HEK293 (cell line): ENCODE measurements around the gene CDH23.

Source experiments
- CTCF ChIP-seq: fragments of 450-650 bp; formaldehyde crosslinking; IDR thresholded peaks from 2 replicates; pipeline ENCODE4 v1.5.1; 2016; ENCODE audit warnings: missing biosample characterization, missing genetic modification characterization
- PBX3 ChIP-seq: sonication (generic); formaldehyde crosslinking; IDR thresholded peaks from 2 replicates; pipeline ENCODE4 v1.8.1; 2022; ENCODE audit warnings: mild to moderate bottlenecking, moderate library complexity, missing genetic modification reagents
- ZBTB20 ChIP-seq: fragments of 450-650 bp; formaldehyde crosslinking; IDR thresholded peaks from 2 replicates; pipeline ENCODE4 v1.5.1; 2016; ENCODE audit warnings: missing biosample characterization, missing genetic modification characterization
- ZFHX2 ChIP-seq: fragments of 450-650 bp; formaldehyde crosslinking; conservative IDR thresholded peaks from 2 replicates; pipeline ENCODE4 v1.5.1; 2016; ENCODE audit warnings: missing biosample characterization, missing genetic modification characterization
- ZNF223 ChIP-seq: fragments of 450-650 bp; formaldehyde crosslinking; IDR thresholded peaks from 2 replicates; pipeline ENCODE4 v1.5.1; 2016; ENCODE audit warnings: missing biosample characterization, missing genetic modification characterization
- ZNF24 ChIP-seq: fragments of 450-650 bp; formaldehyde crosslinking; IDR thresholded peaks from 2 replicates; pipeline ENCODE4 v1.5.1; 2016; ENCODE audit warnings: missing biosample characterization, missing genetic modification characterization
- ZNF510 ChIP-seq: fragments of 450-650 bp; formaldehyde crosslinking; IDR thresholded peaks from 2 replicates; pipeline ENCODE4 v1.5.1; 2018; ENCODE audit warnings: mild to moderate bottlenecking, missing genetic modification characterization, missing biosample characterization; ENCODE audit not compliant: insufficient replicate concordance
- ZNF518A ChIP-seq: fragments of 450-650 bp; formaldehyde crosslinking; conservative IDR thresholded peaks from 2 replicates; pipeline ENCODE4 v1.5.1; 2016; ENCODE audit warnings: low read depth, missing biosample characterization, missing genetic modification characterization
- ZNF529 ChIP-seq: fragments of 450-650 bp; formaldehyde crosslinking; IDR thresholded peaks from 2 replicates; pipeline ENCODE4 v1.5.1; 2017; ENCODE audit warnings: missing genetic modification characterization, missing biosample characterization; ENCODE audit not compliant: insufficient replicate concordance
- ZNF558 ChIP-seq: fragments of 450-650 bp; formaldehyde crosslinking; IDR thresholded peaks from 2 replicates; pipeline ENCODE4 v1.5.1; 2016; ENCODE audit warnings: missing biosample characterization, missing genetic modification characterization
- TF ChIP-seq, protein P1 (sequence below): fragments of 450-650 bp; formaldehyde crosslinking; IDR thresholded peaks from 2 replicates; pipeline ENCODE4 v1.5.1; 2016; ENCODE audit warnings: missing biosample characterization, missing genetic modification characterization

- TF ChIP-seq ZNF518A (tag by site-specific recombination), result no peak
- TF ChIP-seq ZNF529 (tag by site-specific recombination), result no peak
- no peak for TF ChIP-seq CTCF
- no peak for TF ChIP-seq PBX3 (CRISPR knock-in tag)
- no peak for TF ChIP-seq ZNF510 (tag by site-specific recombination)
- no peak for TF ChIP-seq ZNF558 (tag by site-specific recombination)
- no peak for TF ChIP-seq ZFHX2 (tag by site-specific recombination)
- TF ChIP-seq ZNF24 (tag by site-specific recombination), result no peak
- no peak for TF ChIP-seq ZBTB20
- TF ChIP-seq, protein P1, sequence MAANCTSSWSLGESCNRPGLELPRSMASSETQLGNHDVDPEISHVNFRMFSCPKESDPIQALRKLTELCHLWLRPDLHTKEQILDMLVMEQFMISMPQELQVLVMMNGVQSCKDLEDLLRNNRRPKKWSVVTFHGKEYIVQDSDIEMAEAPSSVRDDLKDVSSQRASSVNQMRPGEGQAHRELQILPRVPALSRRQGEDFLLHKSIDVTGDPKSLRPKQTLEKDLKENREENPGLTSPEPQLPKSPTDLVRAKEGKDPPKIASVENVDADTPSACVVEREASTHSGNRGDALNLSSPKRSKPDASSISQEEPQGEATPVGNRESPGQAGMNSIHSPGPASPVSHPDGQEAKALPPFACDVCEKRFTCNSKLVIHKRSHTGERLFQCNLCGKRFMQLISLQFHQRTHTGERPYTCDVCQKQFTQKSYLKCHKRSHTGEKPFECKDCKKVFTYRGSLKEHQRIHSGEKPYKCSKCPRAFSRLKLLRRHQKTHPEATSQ (tag by site-specific recombination), result no peak
- TF ChIP-seq ZNF223 (tag by site-specific recombination), result no peak
Measured at GRCh38 chr10:71667387-71667752, 270.6 kb downstream of the CDH23 start.
